GM12878 (cell line): Measurements from ENCODE around the gene AP3M1. TPM values are rescaled to one million over a fixed set of nuclear protein-coding genes. Genes with fewer than 3 reads are reported as not detected.

Experiments
- ATAC-seq: fragments of 200-7000 bp; cut with Tn5 transposase; 3 replicates; pipeline ENCODE4 v1.9.1; 2020; ENCODE audit warnings: mild to moderate bottlenecking, moderate library complexity
- BruUV-seq: library from RNA; stranded (reverse); fragments of 400-500 nt; replicated peaks from 2 replicates; lab custom pipeline; 2021; lab: Mats Ljungman, UMichigan
- CTCF ChIA-PET: fragments of 300-600 bp; sonication (Branson Sonifier 250); formaldehyde crosslinking; extraction: SDS; loops from one replicate; lab custom pipeline; 2021; ENCODE audit warnings: inconsistent platforms; lab: Yijun Ruan, JAX
- POLR2A ChIA-PET: fragments of 350-600 bp; formaldehyde crosslinking; extraction: SDS; loops from one replicate; lab custom pipeline; 2021; ENCODE audit warnings: inconsistent platforms; lab: Charles Lee
- RAD21 ChIA-PET: fragments of 300-600 bp; sonication (Branson Sonifier 250); formaldehyde crosslinking; loops from one replicate; lab custom pipeline; 2023; ENCODE audit warnings: antibody characterized with exemption; ENCODE audit not compliant: unreplicated experiment; lab: Charles Lee
- SMC1A ChIA-PET: fragments of 300-600 bp; sonication (Branson Sonifier 250); formaldehyde crosslinking; loops from one replicate; lab custom pipeline; 2023; ENCODE audit not compliant: unreplicated experiment, uncharacterized antibody; lab: Charles Lee
- DNase-seq: peaks from one replicate; pipeline ENCODE4 v3.0.0-alpha.2; 2011; ENCODE audit warnings: low read depth, low spot score
- FAIRE-seq: peaks from 3 replicates; lab custom pipeline; 2011; peaks lifted over from hg19 to GRCh38; lab: Jason Lieb, UNC
- H2AFZ ChIP-seq: 2 replicates; pipeline ENCODE4 v1.6.0; 2011; ENCODE audit warnings: low read depth, low read length, control low read depth; ENCODE audit not compliant: control insufficient read depth
- H3K27ac ChIP-seq: 2 replicates; pipeline ENCODE4 v1.5.1; 2011; ENCODE audit warnings: control low read depth; ENCODE audit not compliant: control insufficient read depth, insufficient read depth
- H3K27me3 ChIP-seq, 2 experiments: replicated peaks in 1 of 2; 2 replicates each; pipeline versions ENCODE4 v1.6.0 to v1.6.1; 2011; ENCODE audit warnings: low read length in 1 of 2; ENCODE audit not compliant: control insufficient read depth in 2 of 2, insufficient read depth in 2 of 2
- H3K36me3 ChIP-seq, 2 experiments: 2 replicates each; pipeline ENCODE4 v1.5.1; 2011; ENCODE audit warnings: low read length in 1 of 2; ENCODE audit not compliant: control insufficient read depth in 2 of 2, insufficient read depth in 2 of 2
- H3K4me1 ChIP-seq: 2 replicates; pipeline ENCODE4 v1.6.1; 2011; ENCODE audit warnings: mild to moderate bottlenecking, low read length, moderate library complexity, mixed read lengths; ENCODE audit not compliant: control insufficient read depth, insufficient read depth
- H3K4me2 ChIP-seq: 2 replicates; pipeline ENCODE4 v1.6.0; 2011; ENCODE audit warnings: control low read depth; ENCODE audit not compliant: control insufficient read depth, insufficient read depth
- H3K4me3 ChIP-seq: fragments of 200-600 bp; sonication (generic); 2 replicates; pipeline ENCODE4 v1.5.1; 2016
- H3K79me2 ChIP-seq: 2 replicates; pipeline ENCODE4 v1.6.0; 2011; ENCODE audit warnings: low read length; ENCODE audit not compliant: control insufficient read depth, insufficient read depth
- H3K9ac ChIP-seq: 2 replicates; pipeline ENCODE4 v1.8.0; 2011; ENCODE audit warnings: low read length, control low read depth, mixed read lengths; ENCODE audit not compliant: control insufficient read depth, insufficient read depth
- H3K9me3 ChIP-seq: replicated peaks from 3 replicates; pipeline ENCODE4 v1.5.1; 2011; ENCODE audit warnings: mild to moderate bottlenecking, low read length; ENCODE audit not compliant: control insufficient read depth, insufficient read depth
- H4K20me1 ChIP-seq: 2 replicates; pipeline ENCODE4 v1.6.0; 2011; ENCODE audit not compliant: control insufficient read depth, insufficient read depth
- ATF2 ChIP-seq: IDR thresholded peaks from 2 replicates; pipeline ENCODE4 v1.6.1; 2012; ENCODE audit warnings: low read length, inconsistent platforms
- ATF7 ChIP-seq: fragments of 450-650 bp; IDR thresholded peaks from 2 replicates; pipeline ENCODE4 v1.6.1; 2016; ENCODE audit warnings: low read depth, mild to moderate bottlenecking
- CHD2 ChIP-seq: IDR thresholded peaks from 2 replicates; pipeline ENCODE4 v1.6.1; 2011; ENCODE audit warnings: low read depth, low read length, improper control_type of control experiment, borderline replicate concordance
- EGR1 ChIP-seq, 2 experiments: IDR thresholded peaks; 1 replicate in 1 of 2; 2 replicates in 1 of 2; pipeline ENCODE4 v1.6.1; 2011 to 2012; ENCODE audit warnings: low read depth in 2 of 2, low read length in 2 of 2, borderline replicate concordance in 1 of 2, mild to moderate bottlenecking in 1 of 2, moderate library complexity in 1 of 2
- ELK1 ChIP-seq: IDR thresholded peaks from 2 replicates; pipeline ENCODE4 v1.6.1; 2012; ENCODE audit warnings: low read depth, low read length, improper control_type of control experiment
- GATAD2B ChIP-seq: fragments of 450-650 bp; conservative IDR thresholded peaks from 2 replicates; pipeline ENCODE4 v1.6.1; 2017; ENCODE audit warnings: low read depth, mild to moderate bottlenecking, moderate library complexity
- HSF1 ChIP-seq: fragments of 150-350 bp; IDR thresholded peaks from 2 replicates; pipeline ENCODE4 v1.6.1; 2014; ENCODE audit warnings: mild to moderate bottlenecking, low read depth, low read length
- MEF2B ChIP-seq: fragments of 450-650 bp; IDR thresholded peaks from 2 replicates; pipeline ENCODE4 v1.6.1; 2018; ENCODE audit warnings: mild to moderate bottlenecking, moderate library complexity; ENCODE audit not compliant: partially characterized antibody, poor library complexity, severe bottlenecking
- SKIL ChIP-seq: fragments of 450-650 bp; IDR thresholded peaks from 2 replicates; pipeline ENCODE4 v1.6.1; 2017; ENCODE audit warnings: mild to moderate bottlenecking, low read depth, inconsistent platforms; ENCODE audit not compliant: poor library complexity, severe bottlenecking
- SMAD1 ChIP-seq: fragments of 450-650 bp; IDR thresholded peaks from 2 replicates; pipeline ENCODE4 v1.6.1; 2018; ENCODE audit warnings: mild to moderate bottlenecking, low read depth; ENCODE audit not compliant: partially characterized antibody
- TARDBP ChIP-seq: IDR thresholded peaks from 2 replicates; pipeline ENCODE4 v1.6.1; 2016; ENCODE audit warnings: borderline replicate concordance
- ZNF592 ChIP-seq: fragments of 450-650 bp; IDR thresholded peaks from 2 replicates; pipeline ENCODE4 v1.6.1; 2017; ENCODE audit warnings: mild to moderate bottlenecking, moderate library complexity
- WGBS: methylation state at CpG from one replicate; pipeline ENCODE4 v1.1.6; 2016; ENCODE audit warnings: low lambda C conversion rate; ENCODE audit not compliant: insufficient replicate concordance, insufficient coverage; ENCODE audit errors: missing lambda C conversion rate; 5-methylcytosine and 5-hydroxymethylcytosine counted together
- in situ Hi-C: fragments of 300-500 bp; cut with MboI; formaldehyde crosslinking; loops from 9 replicates; pipeline ENCODE4 v1.14.3; 2018; ENCODE audit warnings: mixed read lengths
- intact Hi-C: fragments of 100-400 bp; cut with micrococcal nuclease; formaldehyde crosslinking; loops from one replicate; pipeline ENCODE4 v1.14.2; 2022; ENCODE audit not compliant: unreplicated experiment
- polyA plus RNA-seq, 11 experiments: library from polyadenylated mRNA; depleted of rRNA in 4 of 11; unstranded in 6 of 11; stranded (reverse) in 5 of 11; fragments of >200 nt; fragmentation: Nextera tagmentation in 4 of 11; fragmentation: Illumina TruSeq in 1 of 11; extraction: Ambion mirVana in 4 of 11; extraction: Trizol in 1 of 11; gene quantifications; 1 replicate in 1 of 11; 2 replicates in 10 of 11; pipeline versions ENCODE4 v1.2.1 to v1.2.3, GENCODE V29; 2011 to 2016; ENCODE audit warnings: inconsistent platforms in 2 of 11, missing spikeins in 2 of 11, low read depth in 1 of 11
- total RNA-seq, 4 experiments: library from RNA; depleted of rRNA in 3 of 4; stranded (reverse); fragments of >200 nt in 3 of 4; fragmentation: Illumina TruSeq in 1 of 4; extraction: Trizol in 1 of 4; gene quantifications; 2 replicates each; pipeline versions ENCODE4 v1.2.1 to v1.2.3, GENCODE V29; 2013 to 2021

AP3M1 gene
- total and polyA plus RNA-seq, 10 of the 15 experiments (the other 5 are each of a cell fraction or from before 2014, with no cell fraction given), result 22.1 to 83.4 (median 47.7) TPM

GRCh38 chr10:74078037-74078436 is 72.6 kb downstream of the AP3M1 start:
- peak; percentile 41 for DNase-seq
- Histone ChIP-seq H3K4me2 (peak overlapping the region; percentile 38; the same call in 1 of the 2 replicates), H3K9ac (no peak overlapping the region), H3K27ac (no peak overlapping the region), H3K36me3 (no peaks in the 10 kb centered on the region), H3K4me3 (no peak overlapping the region), H3K79me2 (no peaks in the 10 kb centered on the region), H3K4me1 (peaks cover 29% of the 10 kb centered on the region), H4K20me1 (no peaks in the 10 kb centered on the region), H2AFZ (no peak overlapping the region), H3K9me3 (no peaks in the 10 kb centered on the region), H3K27me3 (no peaks in the 10 kb centered on the region)
- intact Hi-C loops (no loop called here), in situ Hi-C loops (loop anchor here (25.0 kb wide), 1 partner anchor 191 kb away; no protein-coding TSS in a partner anchor)
- ChIA-PET RAD21 (interaction anchor here (0.9 to 6.8 kb wide), 6 partner anchors 19 to 228 kb away, joined by 3 to 105 read pairs (median 4); no protein-coding TSS in a partner anchor), SMC1A (interaction anchor here (0.6 to 9.2 kb wide), 11 partner anchors 18 to 188 kb away, joined by 3 to 160 read pairs (median 30); no protein-coding TSS in a partner anchor), CTCF (interaction anchor here (1.0 to 8.1 kb wide), 6 partner anchors 19 to 198 kb away, joined by 3 to 102 read pairs (median 30); no protein-coding TSS in a partner anchor), POLR2A (interaction anchor here (1.0 to 1.8 kb wide), 2 partner anchors 19 to 112 kb away, joined by 3 to 4 read pairs; no protein-coding TSS in a partner anchor)
- ATAC-seq, result peak; percentile 89
- BruUV-seq, result no TSS peak
- no peak for FAIRE-seq
- WGBS, result 0% methylated on average over 1 of the region's 1 CpG
- TF ChIP-seq SMAD1 (no peak), ATF2 (peak; percentile 48; the same call in 1 of the 2 replicates), ZNF592 (no peak), ATF7 (peak; percentile 78), MEF2B (peak; percentile 71), HSF1 (no peak), GATAD2B (peak; percentile 42; the same call in 1 of the 2 replicates), CHD2 (no peak), SKIL (no peak), TARDBP (no peak), EGR1 (IDR thresholded peaks at IDR 0.05; ENCODE audit: borderline replicate concordance in 1 of 2, low read depth in 2 of 2, low read length in 2 of 2) (no peak), ELK1 (no peak)
